ENCODE data around the gene OR2J2.
"Not testable (repeated sequence)": the region's sequence is repeated elsewhere in the genome, so short reads cannot be mapped to it uniquely, and the experiment has no call there.

OR2J2 gene

GRCh38 chr6:29170607-29171006 is at the start of gene OR2J2:
Gene OR2J2, plus strand, starts transcription at chr6:29170907. Its CDS starts 2,729 bp downstream, at chr6:29173636.
- not testable (repeated sequence) for DNase-seq

- DNase-seq: no peak
These were observed 41.2 kb upstream of the OR2J2 start for GRCh38 chr6:29129326-29130012.

GRCh38 chr6:29130644-29131043 is 40.1 kb upstream of the OR2J2 start:
- no peak for DNase-seq

GRCh38 chr6:29131691-29132090 is 39.0 kb upstream of the OR2J2 start:
- DNase-seq: no peak

GRCh38 chr6:29137724-29138123 is 33.0 kb upstream of the OR2J2 start:
- no peak for DNase-seq

GRCh38 chr6:29141606-29142005 is 29.1 kb upstream of the OR2J2 start:
- no peak for DNase-seq

GRCh38 chr6:29142309-29142708 is 28.4 kb upstream of the OR2J2 start:
- no peak for DNase-seq

GRCh38 chr6:29146179-29146578 is 24.5 kb upstream of the OR2J2 start:
- DNase-seq: no peak

GRCh38 chr6:29147074-29147473 is 23.6 kb upstream of the OR2J2 start:
- no peak for DNase-seq

GRCh38 chr6:29149444-29149843 is 21.3 kb upstream of the OR2J2 start:
- DNase-seq: not testable (repeated sequence)

GRCh38 chr6:29153083-29153482 is 17.6 kb upstream of the OR2J2 start:
- DNase-seq: no peak

- not testable (repeated sequence) for DNase-seq
These were observed 15.5 kb upstream of the OR2J2 start for GRCh38 chr6:29155182-29155581.

- not testable (repeated sequence) for DNase-seq
These were observed 10.8 kb upstream of the OR2J2 start for GRCh38 chr6:29159922-29160321.

- DNase-seq: not testable (repeated sequence)
These were observed 5.1 kb upstream of the OR2J2 start for GRCh38 chr6:29165571-29165970.

GRCh38 chr6:29171736-29172135 is 1.0 kb downstream of the OR2J2 start:
- DNase-seq: no peak

- DNase-seq: no peak
These were observed 12.9 kb downstream of the OR2J2 start for GRCh38 chr6:29183594-29183993.

- not testable (repeated sequence) for DNase-seq
These were observed 18.0 kb downstream of the OR2J2 start for GRCh38 chr6:29188659-29189058.

- DNase-seq: no peak
These were observed 30.3 kb downstream of the OR2J2 start for GRCh38 chr6:29200767-29201662.

- DNase-seq: no peak
These were observed 31.3 kb downstream of the OR2J2 start for GRCh38 chr6:29201966-29202365.

GRCh38 chr6:29211488-29211887 is 40.8 kb downstream of the OR2J2 start:
- DNase-seq: no peak

- DNase-seq: no peak
These were observed 45.8 kb downstream of the OR2J2 start for GRCh38 chr6:29216528-29216927.

- not testable (repeated sequence) for DNase-seq
These were observed 46.5 kb downstream of the OR2J2 start for GRCh38 chr6:29217242-29217641.

GRCh38 chr6:29218056-29218455 is 47.3 kb downstream of the OR2J2 start:
- not testable (repeated sequence) for DNase-seq
